Measurements from ENCODE around the gene IMP4.

The IMP4 gene

DNA sequence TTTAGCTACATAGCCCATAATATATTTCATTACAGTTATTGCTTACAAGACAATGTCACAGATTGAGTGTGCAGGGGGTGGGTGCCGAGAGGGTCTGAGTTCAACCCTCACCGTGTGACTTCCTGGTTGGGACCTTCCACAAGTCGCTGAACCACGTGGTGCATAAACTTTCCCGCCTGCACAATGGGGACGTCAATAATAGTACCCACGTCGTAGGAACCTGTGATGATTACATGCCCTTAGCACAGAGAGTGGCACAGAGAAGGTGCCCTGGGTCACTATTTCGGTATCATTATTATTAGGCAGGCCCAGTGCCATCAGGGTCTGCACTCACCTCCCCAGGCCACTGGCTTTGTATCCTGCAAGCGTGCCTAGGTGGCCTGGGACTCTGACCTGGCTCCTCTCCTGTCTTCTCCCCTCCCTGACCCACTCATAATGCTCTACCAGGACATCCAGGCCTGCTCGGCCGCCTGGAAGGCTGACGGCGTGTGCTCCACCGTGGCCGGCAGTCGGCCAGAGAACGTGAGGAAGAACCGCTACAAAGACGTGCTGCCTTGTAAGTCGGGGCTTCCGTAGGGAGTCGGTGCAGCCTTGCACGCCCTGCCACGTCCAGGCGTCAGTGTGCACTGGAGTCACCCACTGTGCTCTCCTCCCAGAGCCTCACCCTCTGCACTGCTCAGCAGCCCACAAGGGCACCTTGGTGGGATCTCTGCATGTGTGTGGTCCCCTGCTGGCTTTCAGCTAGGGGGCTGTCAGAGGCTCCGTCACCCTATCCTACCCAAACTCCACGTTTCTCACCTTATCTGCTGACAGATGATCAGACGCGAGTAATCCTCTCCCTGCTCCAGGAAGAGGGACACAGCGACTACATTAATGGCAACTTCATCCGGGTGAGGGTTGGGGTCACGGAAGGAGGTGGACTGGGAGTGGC is 16.0 kb downstream of the IMP4 start:
- DNase-seq, result no peak

- DNase-seq, result no peak
Observed at GRCh38 chr2:130359466-130359865, 16.8 kb downstream of the IMP4 start.

GRCh38 chr2:130363479-130363878 is 20.8 kb downstream of the IMP4 start:
- no peak for DNase-seq

GRCh38 chr2:130365075-130365474 is 22.4 kb downstream of the IMP4 start:
- DNase-seq, result no peak

DNA sequence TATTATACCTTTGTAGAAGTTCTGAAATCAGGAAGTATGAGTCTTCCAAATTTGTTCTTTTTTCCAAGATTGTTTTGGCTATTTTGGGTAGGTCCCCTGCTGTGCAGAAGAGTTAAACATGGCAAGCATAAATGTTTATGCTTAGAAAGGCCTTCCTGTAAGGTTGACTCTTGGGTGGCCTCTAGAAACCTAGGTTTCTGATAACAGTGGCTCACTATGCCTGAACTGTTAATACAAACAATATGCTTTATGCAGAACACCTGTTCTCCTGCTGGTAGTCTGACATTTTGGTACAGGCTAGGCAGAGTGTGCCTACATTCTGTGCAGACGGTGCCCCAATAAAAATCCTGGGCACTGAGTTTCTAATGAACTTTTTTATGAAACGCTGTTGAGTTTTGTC is 23.3 kb downstream of the IMP4 start:
- no peak for DNase-seq

DNA sequence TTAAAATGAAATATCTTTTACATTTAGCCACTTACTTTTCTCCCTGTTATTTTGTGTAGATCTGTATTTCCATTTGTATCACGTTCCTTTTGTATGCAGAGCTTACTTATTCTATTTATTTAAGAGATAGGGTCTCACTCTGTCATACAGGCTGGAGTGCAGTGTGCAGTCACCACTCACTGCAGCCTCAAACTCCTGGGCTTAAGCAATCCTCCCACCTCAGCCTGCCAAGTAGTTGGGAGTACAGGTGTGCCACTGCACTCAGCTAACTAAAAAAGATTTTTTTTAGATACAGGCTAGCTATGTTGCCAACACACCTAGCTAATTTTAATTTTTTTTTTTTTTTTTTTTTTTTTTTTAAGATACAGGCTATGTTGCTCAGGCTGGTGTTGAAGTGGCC is 24.0 kb downstream of the IMP4 start:
- no peak for DNase-seq

DNA sequence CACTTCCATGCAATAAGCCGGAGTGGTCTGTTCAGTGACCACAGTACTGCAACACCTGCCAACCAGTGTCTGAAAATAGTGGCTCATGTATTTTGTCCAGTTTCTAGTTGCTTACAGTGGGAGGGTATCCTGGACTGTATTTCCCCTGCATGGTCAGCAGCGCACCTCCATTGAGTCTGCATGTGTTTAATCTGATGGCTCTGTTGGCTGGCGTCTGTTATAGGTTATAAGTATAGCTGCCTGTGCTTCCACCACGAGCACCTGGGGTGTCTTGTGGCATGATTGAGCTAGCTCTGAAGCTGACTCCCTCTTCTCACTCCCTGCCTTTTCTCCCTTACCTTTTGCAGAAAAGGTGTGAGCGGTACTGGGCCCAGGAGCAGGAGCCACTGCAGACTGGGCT is 26.1 kb downstream of the IMP4 start:
- DNase-seq, result no peak

GRCh38 chr2:130369311-130369964 is 26.7 kb downstream of the IMP4 start:
- no peak for DNase-seq

- DNase-seq, result no peak
Observed at GRCh38 chr2:130369965-130370341, 27.3 kb downstream of the IMP4 start.

- no peak for DNase-seq
Observed at GRCh38 chr2:130370490-130370889, 27.8 kb downstream of the IMP4 start.

DNA sequence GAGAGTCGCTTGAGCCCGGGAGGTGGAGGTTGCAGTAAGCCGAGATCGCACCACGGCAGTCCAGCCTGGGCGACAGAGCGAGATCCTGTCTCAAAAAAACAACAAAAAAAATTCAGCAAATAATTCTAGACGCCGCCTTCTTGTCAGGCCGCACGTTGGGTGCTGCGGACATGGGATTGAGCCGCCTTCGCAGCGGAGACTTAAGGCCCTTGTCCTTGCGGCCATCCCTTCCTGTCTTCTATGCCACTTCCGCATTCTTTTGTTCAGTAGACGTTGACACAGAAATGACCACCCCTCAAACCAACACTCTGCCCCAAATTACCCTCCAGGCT is 29.0 kb downstream of the IMP4 start:
- DNase-seq, result no peak

GRCh38 chr2:130372055-130372832 is 29.5 kb downstream of the IMP4 start:
- DNase-seq, result peak; percentile 92

DNA sequence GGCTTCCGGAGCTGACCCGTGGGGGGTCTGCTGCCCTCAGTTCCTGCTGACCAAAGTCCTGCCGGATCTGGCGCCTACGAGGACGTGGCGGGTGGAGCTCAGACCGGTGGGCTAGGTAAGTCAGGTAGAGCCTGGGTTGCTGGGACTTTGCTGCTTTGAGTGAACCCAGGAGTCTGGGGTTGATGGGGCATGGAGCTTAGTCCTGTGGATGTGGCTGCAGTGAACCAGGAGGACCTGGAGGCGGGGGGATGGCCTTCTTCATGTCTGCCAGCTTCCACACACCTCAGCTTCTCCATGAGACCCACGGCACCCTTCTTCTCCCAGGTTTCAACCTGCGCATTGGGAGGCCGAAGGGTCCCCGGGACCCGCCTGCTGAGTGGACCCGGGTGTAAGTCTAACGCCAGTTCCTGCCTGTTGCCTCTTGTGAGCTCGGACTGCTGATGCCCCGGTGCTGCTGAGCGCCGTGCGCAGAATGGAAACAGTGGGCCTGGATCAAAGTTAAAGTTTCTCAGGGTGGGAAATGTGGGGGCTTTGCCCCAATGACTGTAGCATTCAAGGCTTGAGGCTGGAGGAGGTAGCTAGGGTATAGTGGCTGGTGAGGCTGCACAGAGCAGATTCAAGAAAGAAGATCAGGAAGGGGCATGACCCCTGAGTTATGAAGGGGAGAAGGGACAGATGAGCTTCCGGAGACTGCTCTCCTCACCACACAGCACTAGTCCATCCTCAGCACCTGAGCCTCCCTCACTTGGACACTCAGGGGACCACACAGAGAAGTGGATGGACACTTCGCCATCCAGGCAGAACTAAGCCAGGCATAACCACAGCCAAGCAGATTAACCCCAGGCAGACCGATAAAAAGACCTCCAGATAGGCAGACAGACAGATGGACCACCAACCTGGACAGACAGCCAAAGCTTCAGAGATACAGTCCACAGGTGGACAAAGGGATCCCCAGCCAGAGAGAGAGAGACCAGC is 30.4 kb downstream of the IMP4 start:
- DNase-seq, result no peak

DNA sequence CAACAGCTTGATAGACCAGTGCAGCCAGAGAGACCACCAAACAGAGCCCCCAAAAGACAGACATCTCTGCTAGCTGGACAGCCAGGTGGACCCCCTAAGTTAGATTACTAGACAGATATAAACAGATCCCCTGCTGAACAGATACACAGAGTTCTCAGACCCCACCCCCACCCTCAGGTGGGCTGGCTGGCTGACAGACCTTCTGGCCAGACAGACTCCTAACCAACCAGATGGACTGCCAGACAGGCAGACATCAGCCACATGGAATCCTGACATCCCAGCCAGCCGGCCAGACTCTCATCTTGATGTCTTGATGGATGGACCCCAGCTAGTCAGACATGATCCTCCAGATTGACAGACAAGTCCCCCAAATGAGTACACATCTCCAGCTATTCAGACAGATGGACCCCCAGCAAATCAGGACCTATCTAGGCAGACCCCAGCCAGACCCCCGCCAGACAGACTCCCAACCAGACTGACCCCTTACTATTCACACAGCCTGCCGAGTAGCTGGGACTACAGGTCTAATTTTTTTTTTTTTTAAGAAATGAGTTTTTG is 31.2 kb downstream of the IMP4 start:
- DNase-seq, result no peak

DNA sequence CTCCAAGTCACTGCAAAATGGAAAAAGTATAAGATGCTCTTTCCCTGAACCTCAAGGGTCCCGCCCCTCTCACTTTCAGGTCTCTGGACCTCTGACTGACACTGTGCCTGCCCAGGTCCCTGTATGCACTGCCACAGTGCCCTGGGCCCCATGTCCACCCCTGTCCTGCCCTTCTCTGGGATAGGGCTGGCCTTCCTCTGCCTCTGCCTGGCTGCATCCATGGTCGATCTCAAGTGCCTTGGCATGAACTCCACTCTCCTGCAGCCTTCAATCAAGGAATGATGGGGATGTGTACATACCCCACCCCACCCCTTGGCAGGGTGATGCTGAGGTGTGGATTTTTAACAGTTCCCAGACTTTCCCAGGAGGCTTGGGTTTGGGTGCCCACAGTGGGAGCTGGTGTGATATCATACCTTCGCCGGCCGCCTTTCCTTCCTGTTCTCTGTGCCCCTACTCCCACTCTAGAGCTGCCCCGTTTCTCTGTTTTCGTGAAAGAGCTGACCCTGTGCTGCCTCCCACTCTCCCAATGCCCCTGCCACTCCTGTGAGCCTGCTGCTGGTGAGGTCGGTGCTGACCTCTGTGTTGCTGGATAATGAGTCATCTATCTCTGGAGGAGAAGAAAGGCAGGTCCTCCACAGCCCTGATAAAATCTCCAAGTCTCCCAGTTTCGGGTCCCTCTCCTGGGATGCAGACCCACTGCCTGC is 32.0 kb downstream of the IMP4 start:
- no peak for DNase-seq

GRCh38 chr2:130375291-130376266 is 32.9 kb downstream of the IMP4 start:
- DNase-seq, result no peak

DNA sequence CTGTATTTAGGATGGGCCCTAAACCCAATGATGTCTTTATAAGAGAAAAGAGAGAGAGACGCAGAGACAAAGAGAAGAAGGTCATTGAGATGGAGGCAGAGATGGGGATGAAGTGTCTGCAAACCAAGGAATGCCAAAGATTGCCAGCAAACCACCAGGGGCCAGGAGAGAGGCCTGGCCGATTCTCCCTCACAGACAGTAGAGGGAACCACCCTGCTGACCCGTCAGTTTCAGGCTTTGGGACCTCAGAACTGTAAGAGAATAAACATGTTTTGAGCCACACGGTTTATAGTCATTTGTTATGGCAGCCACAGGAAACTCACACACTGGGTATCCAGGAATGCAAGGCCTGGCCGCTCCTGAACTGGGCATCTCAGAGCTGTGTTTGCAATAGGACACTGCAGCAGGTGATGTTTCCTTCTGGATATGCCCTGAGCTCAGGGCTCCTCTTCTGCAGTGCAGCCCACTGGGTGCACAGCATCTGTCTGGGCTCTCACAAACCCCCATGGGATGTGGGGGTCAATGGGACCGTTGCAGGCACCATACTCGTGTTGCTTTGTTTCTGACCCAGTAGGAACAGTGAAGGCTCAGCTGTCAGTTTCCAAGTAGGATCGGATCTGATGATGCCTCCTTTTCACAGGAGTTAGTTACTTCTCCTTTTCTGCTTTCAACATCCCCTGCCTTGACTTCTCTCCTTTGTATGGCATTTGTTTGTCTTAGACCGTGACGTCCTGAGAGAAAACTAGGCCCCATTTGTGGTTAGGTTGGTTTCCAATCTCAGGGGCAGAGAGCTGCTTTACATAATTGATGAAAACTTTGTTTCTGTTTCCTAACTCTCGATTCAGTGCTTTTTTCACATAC is 34.0 kb downstream of the IMP4 start:
- no peak for DNase-seq

DNA sequence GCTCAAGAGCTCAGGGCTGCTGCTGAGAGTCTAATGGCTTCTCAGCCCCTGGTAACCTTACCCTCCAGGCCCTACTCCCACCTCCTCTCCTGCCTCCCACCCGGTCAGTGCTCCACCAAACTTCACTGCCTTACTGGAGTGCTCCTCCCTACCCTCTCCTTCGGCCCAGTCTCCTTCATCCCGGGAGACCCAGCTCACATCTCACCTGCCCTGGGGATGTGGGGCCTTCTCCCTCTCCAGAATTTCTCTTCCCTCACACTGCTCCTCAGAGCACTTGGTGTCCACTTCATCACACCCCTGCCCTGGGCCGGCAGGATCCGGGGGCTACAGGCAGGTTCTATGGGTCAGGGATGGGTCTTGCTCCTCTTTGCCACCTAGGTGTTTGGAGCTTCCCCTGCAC is 34.8 kb downstream of the IMP4 start:
- DNase-seq, result no peak

DNA sequence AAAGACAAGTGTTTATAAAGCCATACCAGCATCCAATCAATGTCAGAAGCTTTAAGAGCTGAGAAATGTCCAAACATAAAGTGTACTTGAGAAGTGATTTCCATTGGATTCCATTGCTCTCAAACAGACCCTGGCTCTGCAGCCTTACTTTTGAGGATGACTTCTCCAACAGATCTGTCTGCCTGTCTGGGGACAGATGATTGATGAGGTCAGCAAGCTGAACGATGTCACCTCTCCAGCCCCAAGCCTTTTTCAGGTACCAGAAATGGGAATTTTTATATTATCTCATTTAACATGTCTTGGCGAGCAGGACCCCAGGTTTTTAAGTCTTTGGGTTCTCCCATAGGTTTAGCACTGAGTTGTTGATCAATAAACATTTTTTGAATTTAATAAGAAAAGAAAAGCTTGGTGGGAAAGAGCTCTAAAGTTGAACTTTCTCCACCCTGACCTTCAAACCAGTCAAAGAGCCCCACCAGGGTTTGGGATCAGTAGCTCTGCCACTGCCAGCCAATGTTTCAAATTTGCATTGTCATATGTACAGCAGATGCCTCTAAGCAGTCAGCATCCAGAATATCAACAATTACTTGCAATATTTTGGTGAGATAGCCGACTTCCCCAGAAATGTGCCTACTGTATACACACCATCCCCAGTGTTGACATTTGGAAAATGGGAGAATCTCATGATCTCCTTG is 35.7 kb downstream of the IMP4 start:
- no peak for DNase-seq

All from left hindlimb (tissue), 1 donor.